ENCODE data around the gene CPLX1. TPM values are rescaled to one million over a fixed set of nuclear protein-coding genes. Genes with fewer than 3 reads are reported as not detected.

CPLX1 gene
- total RNA-seq, 6 experiments from 2014 or later = 0.12 to 0.32 (median 0.20) TPM; not detected in 1

DNA sequence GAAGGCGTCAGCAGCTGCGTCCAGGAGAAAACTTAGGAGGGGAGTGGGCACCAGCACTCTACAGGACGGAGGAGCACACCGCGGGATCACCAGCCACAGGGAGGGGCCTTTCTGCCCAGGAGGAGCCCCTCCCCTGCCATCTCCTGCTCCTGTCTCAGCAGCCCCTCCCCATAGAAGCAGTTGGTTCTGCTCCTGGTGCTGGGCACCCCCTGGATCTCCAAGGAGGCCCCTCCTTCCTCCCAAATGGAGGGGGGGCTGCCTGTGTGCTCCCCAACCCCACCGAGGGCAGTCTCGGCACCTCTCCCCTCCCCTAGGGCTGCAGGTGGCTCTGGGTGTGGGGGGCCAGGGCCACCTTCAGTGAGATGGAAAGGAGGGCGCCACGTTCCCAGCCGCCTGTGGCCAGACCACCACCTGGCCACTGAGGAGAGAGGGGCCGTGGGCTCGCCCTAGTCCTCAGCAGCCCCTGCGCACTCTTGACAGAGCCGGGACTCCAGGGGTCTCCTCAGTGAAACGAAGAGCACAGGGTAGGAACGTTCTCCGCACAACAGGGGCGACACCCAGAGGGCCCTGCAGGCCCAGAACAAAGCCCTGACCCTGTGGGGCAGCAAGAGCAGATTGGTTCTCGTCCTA, 37.8 kb downstream of the CPLX1 start:
- Mint-ChIP-seq H3K9me3 (no peaks in the 10 kb centered on the region), H3K4me3 (no peak overlapping the region), H3K27ac (no peak overlapping the region), H3K4me1 (ENCODE audit: low read depth) (no peaks in the 10 kb centered on the region; the same call in 1 of the 2 replicates), H3K27me3 (ENCODE audit: insufficient read depth) (peaks cover 20% of the 10 kb centered on the region), H3K36me3 (ENCODE audit: low read depth) (no peaks in the 10 kb centered on the region)
- TF ChIP-seq, protein P1, sequence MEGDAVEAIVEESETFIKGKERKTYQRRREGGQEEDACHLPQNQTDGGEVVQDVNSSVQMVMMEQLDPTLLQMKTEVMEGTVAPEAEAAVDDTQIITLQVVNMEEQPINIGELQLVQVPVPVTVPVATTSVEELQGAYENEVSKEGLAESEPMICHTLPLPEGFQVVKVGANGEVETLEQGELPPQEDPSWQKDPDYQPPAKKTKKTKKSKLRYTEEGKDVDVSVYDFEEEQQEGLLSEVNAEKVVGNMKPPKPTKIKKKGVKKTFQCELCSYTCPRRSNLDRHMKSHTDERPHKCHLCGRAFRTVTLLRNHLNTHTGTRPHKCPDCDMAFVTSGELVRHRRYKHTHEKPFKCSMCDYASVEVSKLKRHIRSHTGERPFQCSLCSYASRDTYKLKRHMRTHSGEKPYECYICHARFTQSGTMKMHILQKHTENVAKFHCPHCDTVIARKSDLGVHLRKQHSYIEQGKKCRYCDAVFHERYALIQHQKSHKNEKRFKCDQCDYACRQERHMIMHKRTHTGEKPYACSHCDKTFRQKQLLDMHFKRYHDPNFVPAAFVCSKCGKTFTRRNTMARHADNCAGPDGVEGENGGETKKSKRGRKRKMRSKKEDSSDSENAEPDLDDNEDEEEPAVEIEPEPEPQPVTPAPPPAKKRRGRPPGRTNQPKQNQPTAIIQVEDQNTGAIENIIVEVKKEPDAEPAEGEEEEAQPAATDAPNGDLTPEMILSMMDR (IDR thresholded peaks at IDR 0.05) = no peak
- no peak for DNase-seq

DNA sequence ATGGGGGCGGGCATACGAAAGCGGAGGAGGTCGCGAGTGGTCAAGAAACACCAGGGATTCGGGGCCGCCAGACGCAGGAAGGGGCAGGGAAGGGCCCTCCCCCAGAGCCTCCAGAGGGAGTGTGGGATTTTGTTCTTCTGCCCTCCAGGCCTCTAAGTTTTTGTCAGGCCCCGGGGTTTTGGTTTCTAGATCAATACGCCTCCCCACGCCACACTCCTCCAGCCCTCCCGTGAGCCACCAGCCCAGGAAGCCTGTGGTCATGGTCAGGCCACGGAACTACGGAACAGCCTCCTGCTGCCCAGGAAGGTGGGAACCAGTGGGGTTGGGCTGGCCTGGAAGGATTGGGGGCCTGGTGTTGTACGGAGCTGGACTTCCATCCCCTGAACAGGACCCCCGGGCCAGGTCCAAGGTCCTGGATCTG, 38.4 kb downstream of the CPLX1 start:
- no peaks in the 10 kb centered on the region for H3K9me3 Mint-ChIP-seq
- TF ChIP-seq, protein P1 (IDR thresholded peaks at IDR 0.05) = no peak
- peaks cover under 1% of the 10 kb centered on the region for H3K4me1 Mint-ChIP-seq (ENCODE audit: low read depth)
- no peak overlapping the region for H3K4me3 Mint-ChIP-seq
- no peak overlapping the region for H3K27ac Mint-ChIP-seq
- no peak for DNase-seq
- peaks cover 14% of the 10 kb centered on the region for H3K27me3 Mint-ChIP-seq (ENCODE audit: insufficient read depth)
- H3K36me3 Mint-ChIP-seq (ENCODE audit: low read depth) = no peaks in the 10 kb centered on the region

DNA sequence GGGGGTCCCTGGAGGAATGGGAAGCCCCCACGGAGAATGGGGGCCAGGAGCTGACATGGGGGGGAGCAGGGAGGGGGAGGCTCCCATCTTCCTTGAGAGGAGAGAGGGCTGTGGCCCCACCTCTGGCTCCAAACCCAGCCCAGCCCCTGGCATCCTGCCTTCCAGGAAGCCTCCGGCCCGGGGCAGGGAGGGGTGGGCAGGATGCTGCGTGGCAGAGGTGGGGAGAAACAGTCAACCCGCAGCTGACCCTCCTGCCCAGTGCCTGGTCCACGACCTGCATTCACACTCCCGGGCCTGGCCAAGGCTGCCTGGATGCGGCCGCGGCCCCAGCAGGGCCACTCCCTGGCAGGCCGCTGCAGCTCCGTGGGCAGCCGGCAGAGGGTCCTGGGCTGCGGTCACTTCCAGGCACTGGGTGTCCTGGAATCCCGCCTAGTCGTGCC, 39.0 kb downstream of the CPLX1 start:
- H3K27ac Mint-ChIP-seq = no peak overlapping the region
- no peak overlapping the region for H3K4me3 Mint-ChIP-seq
- DNase-seq = no peak
- TF ChIP-seq, protein P1 (IDR thresholded peaks at IDR 0.05) = no peak
- no peaks in the 10 kb centered on the region for H3K9me3 Mint-ChIP-seq
- no peaks in the 10 kb centered on the region for H3K36me3 Mint-ChIP-seq (ENCODE audit: low read depth)
- peaks cover 7% of the 10 kb centered on the region for H3K4me1 Mint-ChIP-seq (ENCODE audit: low read depth)
- peaks cover 12% of the 10 kb centered on the region for H3K27me3 Mint-ChIP-seq (ENCODE audit: insufficient read depth)

DNA sequence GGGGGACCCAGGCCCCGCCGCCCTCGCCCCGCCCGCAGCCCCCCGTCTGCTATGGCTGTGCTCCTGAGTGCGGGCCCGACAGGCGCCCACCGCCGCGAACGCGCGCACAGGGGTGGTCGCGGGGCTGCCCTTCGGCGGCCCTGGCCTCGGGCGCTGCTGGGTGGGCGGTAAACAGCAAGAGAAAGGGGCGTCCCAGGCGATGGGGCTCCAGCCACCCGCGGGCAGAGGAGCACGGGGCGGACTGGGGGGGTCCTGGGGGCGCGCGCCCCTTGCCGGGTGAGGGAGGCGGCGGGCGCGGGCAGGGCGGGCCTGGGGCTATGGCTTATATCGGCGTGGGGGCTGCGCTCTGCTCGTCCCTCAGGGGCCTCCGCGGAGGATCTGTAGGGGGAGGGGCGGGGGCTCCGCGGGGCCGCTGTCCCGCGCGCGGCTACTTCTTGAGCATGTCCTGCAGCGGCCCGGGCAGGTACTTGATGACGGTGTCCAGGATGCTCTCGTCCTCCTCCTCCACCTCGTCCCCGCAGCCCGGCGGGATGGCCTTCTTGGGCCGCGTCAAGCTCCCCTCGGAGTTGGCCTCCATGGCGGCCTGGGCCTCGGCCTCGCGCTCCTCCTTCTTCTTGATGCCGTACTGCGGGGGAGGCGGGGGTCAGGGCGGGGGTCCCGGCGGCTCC, 39.7 kb downstream of the CPLX1 start:
- no peaks in the 10 kb centered on the region for H3K9me3 Mint-ChIP-seq
- no peak overlapping the region for H3K4me3 Mint-ChIP-seq
- peaks cover 16% of the 10 kb centered on the region for H3K27me3 Mint-ChIP-seq (ENCODE audit: insufficient read depth)
- H3K36me3 Mint-ChIP-seq (ENCODE audit: low read depth) = no peaks in the 10 kb centered on the region
- H3K27ac Mint-ChIP-seq = no peak overlapping the region
- DNase-seq = no peak
- TF ChIP-seq, protein P1 (IDR thresholded peaks at IDR 0.05) = no peak
- peaks cover 7% of the 10 kb centered on the region for H3K4me1 Mint-ChIP-seq (ENCODE audit: low read depth)

DNA sequence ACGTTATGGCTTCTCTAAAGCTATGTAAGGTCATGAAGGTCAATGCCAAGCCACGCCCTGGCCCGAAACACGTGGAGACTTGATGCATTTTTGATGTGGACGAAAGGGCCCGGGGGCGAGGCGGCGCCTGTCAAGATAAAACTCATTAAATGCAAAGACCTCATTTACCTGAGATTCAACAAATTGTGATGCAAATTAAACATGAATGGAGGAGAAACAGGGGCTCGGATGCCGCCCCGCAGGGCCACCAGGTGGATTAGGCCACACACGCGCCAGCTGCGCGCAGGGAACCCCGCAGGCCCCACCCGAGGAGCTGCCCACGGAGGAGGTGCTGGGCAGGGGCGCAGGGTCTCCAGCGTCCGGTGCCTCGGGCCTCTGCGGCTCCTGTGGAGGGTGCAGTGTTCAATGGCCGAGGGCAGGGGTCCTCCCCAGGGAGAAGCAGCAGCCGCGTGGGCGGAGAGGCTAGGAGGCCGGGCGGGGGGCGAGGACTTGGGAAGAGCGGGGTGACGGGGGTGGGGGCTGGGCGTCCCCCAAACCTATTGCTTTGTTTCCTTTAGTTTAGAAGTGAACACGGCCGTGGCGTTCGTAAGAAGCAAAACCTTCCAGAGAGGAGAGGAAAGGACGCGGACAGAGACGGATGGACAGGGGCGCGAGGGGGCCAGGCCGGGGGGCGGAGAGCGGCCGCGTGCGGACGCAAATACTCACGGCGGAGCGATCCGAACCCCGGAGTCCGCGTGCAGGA, 40.4 kb downstream of the CPLX1 start:
- H3K4me1 Mint-ChIP-seq (ENCODE audit: low read depth) = peaks cover 10% of the 10 kb centered on the region
- TF ChIP-seq, protein P1 (IDR thresholded peaks at IDR 0.05) = no peak
- DNase-seq = no peak
- no peaks in the 10 kb centered on the region for H3K9me3 Mint-ChIP-seq
- no peak overlapping the region for H3K27ac Mint-ChIP-seq
- peaks cover 16% of the 10 kb centered on the region for H3K27me3 Mint-ChIP-seq (ENCODE audit: insufficient read depth)
- peaks cover 3% of the 10 kb centered on the region for H3K36me3 Mint-ChIP-seq (ENCODE audit: low read depth)
- no peak overlapping the region for H3K4me3 Mint-ChIP-seq

Data from HFFc6 (cell line).